ENCODE data around the gene MAD1L1.

The MAD1L1 gene

GRCh38 chr7:1800902-1801301 lies 431.8 kb downstream of the MAD1L1 start:
- in situ Hi-C loops (cut with HindIII; ENCODE audit: low sequenced_read_pairs) = no loop called here
- TF ChIP-seq, protein P1, sequence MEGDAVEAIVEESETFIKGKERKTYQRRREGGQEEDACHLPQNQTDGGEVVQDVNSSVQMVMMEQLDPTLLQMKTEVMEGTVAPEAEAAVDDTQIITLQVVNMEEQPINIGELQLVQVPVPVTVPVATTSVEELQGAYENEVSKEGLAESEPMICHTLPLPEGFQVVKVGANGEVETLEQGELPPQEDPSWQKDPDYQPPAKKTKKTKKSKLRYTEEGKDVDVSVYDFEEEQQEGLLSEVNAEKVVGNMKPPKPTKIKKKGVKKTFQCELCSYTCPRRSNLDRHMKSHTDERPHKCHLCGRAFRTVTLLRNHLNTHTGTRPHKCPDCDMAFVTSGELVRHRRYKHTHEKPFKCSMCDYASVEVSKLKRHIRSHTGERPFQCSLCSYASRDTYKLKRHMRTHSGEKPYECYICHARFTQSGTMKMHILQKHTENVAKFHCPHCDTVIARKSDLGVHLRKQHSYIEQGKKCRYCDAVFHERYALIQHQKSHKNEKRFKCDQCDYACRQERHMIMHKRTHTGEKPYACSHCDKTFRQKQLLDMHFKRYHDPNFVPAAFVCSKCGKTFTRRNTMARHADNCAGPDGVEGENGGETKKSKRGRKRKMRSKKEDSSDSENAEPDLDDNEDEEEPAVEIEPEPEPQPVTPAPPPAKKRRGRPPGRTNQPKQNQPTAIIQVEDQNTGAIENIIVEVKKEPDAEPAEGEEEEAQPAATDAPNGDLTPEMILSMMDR (IDR thresholded peaks at IDR 0.05; ENCODE audit: low read depth, low read length) = no peak
- H3K4me3 ChIP-seq (ENCODE audit: low read depth, low read length) = no peak overlapping the region
- DNase-seq (ENCODE audit: low read depth, low spot score) = no peak

DNA sequence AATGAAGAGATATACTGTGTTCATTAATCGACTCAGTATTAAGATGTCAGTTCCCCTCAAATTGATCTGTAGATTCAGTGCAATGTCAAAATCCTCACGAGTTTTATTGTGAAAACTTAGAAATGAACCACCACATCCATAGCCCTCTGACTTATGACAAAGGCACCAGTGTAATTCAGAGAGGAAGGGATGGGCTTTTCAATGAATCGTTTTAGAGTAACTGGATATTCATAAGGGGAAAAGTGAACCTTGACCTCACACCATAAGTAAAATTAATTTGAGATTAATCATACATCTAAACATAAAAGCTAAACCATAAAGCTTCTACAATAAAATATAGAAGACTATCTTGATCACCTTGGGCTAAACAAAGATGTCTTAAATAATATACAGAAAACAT lies 434.6 kb downstream of the MAD1L1 start:
- no peak overlapping the region for H3K4me3 ChIP-seq (ENCODE audit: low read depth, low read length)
- no peak for DNase-seq (ENCODE audit: low read depth, low spot score)
- in situ Hi-C loops (cut with HindIII; ENCODE audit: low sequenced_read_pairs) = no loop called here
- TF ChIP-seq, protein P1 (IDR thresholded peaks at IDR 0.05; ENCODE audit: low read depth, low read length) = no peak

DNA sequence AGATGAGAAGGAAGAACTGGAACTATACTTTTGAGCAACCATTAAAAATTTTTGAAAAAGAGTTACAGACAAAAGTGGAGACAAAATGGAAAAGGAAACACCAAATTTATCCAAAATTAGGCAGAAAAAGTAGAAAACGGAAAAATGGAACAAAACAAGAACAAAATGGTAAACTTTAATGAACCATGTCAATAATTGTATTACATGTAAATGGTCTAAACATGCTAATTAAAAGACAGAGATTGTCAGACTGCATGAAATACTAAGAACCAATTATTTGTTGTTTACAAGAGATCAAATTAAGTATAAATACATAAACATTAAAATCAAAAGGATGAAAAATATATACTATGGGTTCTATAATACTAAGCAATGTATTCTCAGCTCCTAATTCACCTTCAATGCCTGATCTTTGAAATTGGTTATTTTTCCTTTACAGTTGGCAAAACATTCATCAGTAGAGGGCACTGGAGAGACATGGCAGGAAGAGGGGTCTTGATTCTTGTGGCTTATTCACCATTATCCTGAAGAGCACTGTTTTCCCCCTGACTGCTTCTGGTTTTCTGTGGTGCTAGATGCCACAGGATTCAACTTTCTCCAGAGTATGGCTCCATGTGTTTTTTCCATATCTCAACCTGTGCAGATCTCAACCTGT lies 437.7 kb downstream of the MAD1L1 start:
- in situ Hi-C loops (cut with HindIII; ENCODE audit: low sequenced_read_pairs) = no loop called here
- no peak for DNase-seq (ENCODE audit: low read depth, low spot score)
- TF ChIP-seq, protein P1 (IDR thresholded peaks at IDR 0.05; ENCODE audit: low read depth, low read length) = peak; percentile 24
- H3K4me3 ChIP-seq (ENCODE audit: low read depth, low read length) = no peak overlapping the region

GRCh38 chr7:1787681-1788235 lies 445.0 kb downstream of the MAD1L1 start:
- TF ChIP-seq, protein P1 (IDR thresholded peaks at IDR 0.05; ENCODE audit: low read depth, low read length) = no peak

DNA sequence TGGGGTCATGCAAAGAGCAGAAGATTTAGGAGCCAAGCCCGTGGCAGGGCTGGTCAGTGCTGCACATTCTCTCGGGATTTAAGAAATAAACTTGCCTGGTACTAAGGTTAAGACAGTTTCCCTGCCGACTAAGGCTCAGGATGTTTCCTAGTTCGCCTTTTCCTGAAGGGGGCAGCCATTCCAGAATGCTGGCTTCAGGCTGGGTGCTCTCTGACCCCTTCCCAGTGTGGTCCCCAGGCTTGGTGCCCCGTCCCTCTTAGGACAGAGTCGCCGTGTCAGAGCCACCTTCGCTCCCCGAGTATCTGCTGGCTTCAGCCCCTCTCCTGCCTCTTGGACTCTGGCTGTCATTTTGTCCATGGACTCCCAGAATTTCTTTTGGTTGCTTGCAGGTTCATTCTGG lies 445.5 kb downstream of the MAD1L1 start:
- in situ Hi-C loops (cut with HindIII; ENCODE audit: low sequenced_read_pairs) = no loop called here

More at GRCh38 chr7:1787681-1788235, 445.0 kb downstream of the MAD1L1 start:
- in situ Hi-C loops (cut with HindIII; ENCODE audit: low sequenced_read_pairs) = no loop called here
- H3K4me3 ChIP-seq (ENCODE audit: low read depth, low read length) = no peak overlapping the region
- DNase-seq (ENCODE audit: low read depth, low spot score) = no peak

GRCh38 chr7:1785839-1786238 lies 446.9 kb downstream of the MAD1L1 start:
- TF ChIP-seq, protein P1 (IDR thresholded peaks at IDR 0.05; ENCODE audit: low read depth, low read length) = no peak
- in situ Hi-C loops (cut with HindIII; ENCODE audit: low sequenced_read_pairs) = no loop called here
- H3K4me3 ChIP-seq (ENCODE audit: low read depth, low read length) = no peak overlapping the region
- no peak for DNase-seq (ENCODE audit: low read depth, low spot score)

More for the DNA sequence above, 445.5 kb downstream of the MAD1L1 start:
- H3K4me3 ChIP-seq (ENCODE audit: low read depth, low read length) = no peak overlapping the region
- TF ChIP-seq, protein P1 (IDR thresholded peaks at IDR 0.05; ENCODE audit: low read depth, low read length) = no peak
- DNase-seq (ENCODE audit: low read depth, low spot score) = no peak
